GM23338 (cell line): ENCODE data around the gene SV2C. TPM values are rescaled to one million over a fixed set of nuclear protein-coding genes. Genes with fewer than 3 reads are reported as not detected.

Source experiments
- ATAC-seq: fragments of 200-7000 bp; cut with Tn5 transposase; 3 replicates; pipeline ENCODE4 v1.9.1; 2020
- DNase-seq: peaks from one replicate; pipeline ENCODE4 v3.0.0-alpha.2; 2015; ENCODE audit warnings: low spot score
- H2AFZ ChIP-seq: fragments of 200-600 bp; sonication (generic); 2 replicates; pipeline ENCODE4 v1.8.0; 2016; ENCODE audit warnings: antibody characterized with exemption, mild to moderate bottlenecking, moderate library complexity
- H3F3A ChIP-seq: fragments of 200-600 bp; sonication (generic); replicated peaks from 2 replicates; pipeline ENCODE4 v1.8.0; 2017; ENCODE audit warnings: antibody characterized with exemption, mixed run types, low read depth
- H3K27ac ChIP-seq: fragments of 200-600 bp; sonication (generic); 2 replicates; pipeline ENCODE4 v1.6.1; 2016; ENCODE audit warnings: low read depth
- H3K27me3 ChIP-seq: fragments of 200-600 bp; sonication (generic); 2 replicates; pipeline ENCODE4 v1.8.0; 2016; ENCODE audit warnings: mild to moderate bottlenecking, mixed run types, moderate library complexity; ENCODE audit not compliant: insufficient read depth
- H3K36me3 ChIP-seq: fragments of 200-600 bp; sonication (generic); 2 replicates; pipeline ENCODE4 v1.8.0; 2016; ENCODE audit warnings: mild to moderate bottlenecking; ENCODE audit not compliant: insufficient read depth
- H3K4me1 ChIP-seq: fragments of 200-600 bp; sonication (generic); 2 replicates; pipeline ENCODE4 v1.8.0; 2016; ENCODE audit warnings: mild to moderate bottlenecking, moderate library complexity; ENCODE audit not compliant: insufficient read depth
- H3K4me2 ChIP-seq: fragments of 200-600 bp; sonication (generic); 2 replicates; pipeline ENCODE4 v1.7.1; 2017; ENCODE audit warnings: mixed run types
- H3K4me3 ChIP-seq: fragments of 200-600 bp; sonication (generic); 2 replicates; pipeline ENCODE4 v1.6.1; 2016; ENCODE audit warnings: mixed run types
- H3K79me2 ChIP-seq: fragments of 200-600 bp; sonication (generic); replicated peaks from 2 replicates; pipeline ENCODE4 v1.8.0; 2017; ENCODE audit warnings: mild to moderate bottlenecking; ENCODE audit not compliant: insufficient read depth
- H3K9me2 ChIP-seq: fragments of 200-600 bp; sonication (generic); 2 replicates; pipeline ENCODE4 v1.8.0; 2017; ENCODE audit not compliant: insufficient read depth
- H4K20me1 ChIP-seq: fragments of 200-600 bp; sonication (generic); replicated peaks from 2 replicates; pipeline ENCODE4 v1.8.0; 2017; ENCODE audit warnings: mild to moderate bottlenecking; ENCODE audit not compliant: insufficient read depth
- H3K27ac Mint-ChIP-seq: 2 replicates; pipeline ENCODE4 v1.8.0; 2020; ENCODE audit warnings: inconsistent platforms, mild to moderate bottlenecking, moderate library complexity, mixed read lengths
- H3K27me3 Mint-ChIP-seq: 3 replicates; pipeline ENCODE4 v1.8.0; 2022; ENCODE audit warnings: low read depth, mild to moderate bottlenecking, moderate library complexity, mixed read lengths, inconsistent platforms; ENCODE audit not compliant: insufficient read depth, poor library complexity
- H3K36me3 Mint-ChIP-seq: 3 replicates; pipeline ENCODE4 v1.8.0; 2021; ENCODE audit warnings: low read depth, mild to moderate bottlenecking, inconsistent platforms, moderate library complexity, mixed read lengths
- H3K4me1 Mint-ChIP-seq: 3 replicates; pipeline ENCODE4 v1.8.0; 2020; ENCODE audit warnings: mild to moderate bottlenecking, inconsistent platforms, mixed read lengths
- H3K4me3 Mint-ChIP-seq: 3 replicates; pipeline ENCODE4 v1.8.0; 2021; ENCODE audit warnings: moderate library complexity, mild to moderate bottlenecking, inconsistent platforms, mixed read lengths
- H3K9me3 Mint-ChIP-seq: 3 replicates; pipeline ENCODE4 v1.8.0; 2020; ENCODE audit warnings: moderate library complexity, mild to moderate bottlenecking, inconsistent platforms, mixed read lengths
- EZH2phosphoT487 ChIP-seq: fragments of 200-600 bp; sonication (generic); IDR thresholded peaks from one replicate; pipeline ENCODE4 v1.8.1; 2018; ENCODE audit warnings: antibody characterized with exemption; ENCODE audit not compliant: unreplicated experiment
- JUNB ChIP-seq: IDR thresholded peaks from one replicate; pipeline ENCODE4 v1.6.1; 2016; ENCODE audit warnings: antibody characterized with exemption; ENCODE audit not compliant: unreplicated experiment
- STAT1 ChIP-seq: IDR thresholded peaks from one replicate; pipeline ENCODE4 v1.6.1; 2016; ENCODE audit warnings: antibody characterized with exemption; ENCODE audit not compliant: unreplicated experiment
- polyA plus RNA-seq: library from polyadenylated mRNA; unstranded; fragments of >200 nt; fragmentation: Nextera tagmentation; extraction: Ambion mirVana; gene quantifications from 2 replicates; pipeline ENCODE4 v1.2.1, GENCODE V29; 2016
- total RNA-seq: library from RNA; depleted of rRNA; stranded (reverse); fragments of >200 nt; shearing (Covaris generic); gene quantifications from 2 replicates; pipeline ENCODE4 v1.2.3, GENCODE V29; 2014
- TF ChIP-seq, protein P1 (sequence below): fragments of 250-450 bp; sonication (Bioruptor Pico); IDR thresholded peaks from 2 replicates; pipeline ENCODE4 v1.5.0; 2020; ENCODE audit warnings: mild to moderate bottlenecking, moderate library complexity
- TF ChIP-seq, protein P2 (sequence below): IDR thresholded peaks from one replicate; pipeline ENCODE4 v1.6.1; 2018; ENCODE audit warnings: antibody characterized with exemption; ENCODE audit not compliant: unreplicated experiment

SV2C gene
- total and polyA plus RNA-seq, 2 experiments from 2014 or later: 0.05 to 0.07 TPM

DNA sequence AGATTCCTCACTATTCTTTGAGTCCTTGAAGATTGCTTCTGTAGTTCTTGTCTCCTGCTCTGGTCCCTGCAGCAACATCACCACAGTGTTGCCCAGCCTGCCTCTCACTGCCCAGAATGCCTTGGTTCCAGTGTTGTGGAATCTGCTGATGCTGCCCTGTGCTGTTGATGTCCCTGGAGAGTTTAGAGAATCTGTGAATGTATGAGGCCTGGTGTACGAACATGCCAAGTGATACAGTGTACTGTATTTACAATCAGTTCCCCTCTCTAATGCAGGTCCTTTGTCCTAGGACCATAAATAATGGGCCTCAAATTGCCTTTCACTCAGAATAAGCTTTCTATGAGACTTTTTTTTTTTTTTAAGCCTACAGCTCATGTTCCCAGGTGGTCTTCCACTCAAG is 8.2 kb downstream of the SV2C start (continued):
- TF ChIP-seq, protein P1, sequence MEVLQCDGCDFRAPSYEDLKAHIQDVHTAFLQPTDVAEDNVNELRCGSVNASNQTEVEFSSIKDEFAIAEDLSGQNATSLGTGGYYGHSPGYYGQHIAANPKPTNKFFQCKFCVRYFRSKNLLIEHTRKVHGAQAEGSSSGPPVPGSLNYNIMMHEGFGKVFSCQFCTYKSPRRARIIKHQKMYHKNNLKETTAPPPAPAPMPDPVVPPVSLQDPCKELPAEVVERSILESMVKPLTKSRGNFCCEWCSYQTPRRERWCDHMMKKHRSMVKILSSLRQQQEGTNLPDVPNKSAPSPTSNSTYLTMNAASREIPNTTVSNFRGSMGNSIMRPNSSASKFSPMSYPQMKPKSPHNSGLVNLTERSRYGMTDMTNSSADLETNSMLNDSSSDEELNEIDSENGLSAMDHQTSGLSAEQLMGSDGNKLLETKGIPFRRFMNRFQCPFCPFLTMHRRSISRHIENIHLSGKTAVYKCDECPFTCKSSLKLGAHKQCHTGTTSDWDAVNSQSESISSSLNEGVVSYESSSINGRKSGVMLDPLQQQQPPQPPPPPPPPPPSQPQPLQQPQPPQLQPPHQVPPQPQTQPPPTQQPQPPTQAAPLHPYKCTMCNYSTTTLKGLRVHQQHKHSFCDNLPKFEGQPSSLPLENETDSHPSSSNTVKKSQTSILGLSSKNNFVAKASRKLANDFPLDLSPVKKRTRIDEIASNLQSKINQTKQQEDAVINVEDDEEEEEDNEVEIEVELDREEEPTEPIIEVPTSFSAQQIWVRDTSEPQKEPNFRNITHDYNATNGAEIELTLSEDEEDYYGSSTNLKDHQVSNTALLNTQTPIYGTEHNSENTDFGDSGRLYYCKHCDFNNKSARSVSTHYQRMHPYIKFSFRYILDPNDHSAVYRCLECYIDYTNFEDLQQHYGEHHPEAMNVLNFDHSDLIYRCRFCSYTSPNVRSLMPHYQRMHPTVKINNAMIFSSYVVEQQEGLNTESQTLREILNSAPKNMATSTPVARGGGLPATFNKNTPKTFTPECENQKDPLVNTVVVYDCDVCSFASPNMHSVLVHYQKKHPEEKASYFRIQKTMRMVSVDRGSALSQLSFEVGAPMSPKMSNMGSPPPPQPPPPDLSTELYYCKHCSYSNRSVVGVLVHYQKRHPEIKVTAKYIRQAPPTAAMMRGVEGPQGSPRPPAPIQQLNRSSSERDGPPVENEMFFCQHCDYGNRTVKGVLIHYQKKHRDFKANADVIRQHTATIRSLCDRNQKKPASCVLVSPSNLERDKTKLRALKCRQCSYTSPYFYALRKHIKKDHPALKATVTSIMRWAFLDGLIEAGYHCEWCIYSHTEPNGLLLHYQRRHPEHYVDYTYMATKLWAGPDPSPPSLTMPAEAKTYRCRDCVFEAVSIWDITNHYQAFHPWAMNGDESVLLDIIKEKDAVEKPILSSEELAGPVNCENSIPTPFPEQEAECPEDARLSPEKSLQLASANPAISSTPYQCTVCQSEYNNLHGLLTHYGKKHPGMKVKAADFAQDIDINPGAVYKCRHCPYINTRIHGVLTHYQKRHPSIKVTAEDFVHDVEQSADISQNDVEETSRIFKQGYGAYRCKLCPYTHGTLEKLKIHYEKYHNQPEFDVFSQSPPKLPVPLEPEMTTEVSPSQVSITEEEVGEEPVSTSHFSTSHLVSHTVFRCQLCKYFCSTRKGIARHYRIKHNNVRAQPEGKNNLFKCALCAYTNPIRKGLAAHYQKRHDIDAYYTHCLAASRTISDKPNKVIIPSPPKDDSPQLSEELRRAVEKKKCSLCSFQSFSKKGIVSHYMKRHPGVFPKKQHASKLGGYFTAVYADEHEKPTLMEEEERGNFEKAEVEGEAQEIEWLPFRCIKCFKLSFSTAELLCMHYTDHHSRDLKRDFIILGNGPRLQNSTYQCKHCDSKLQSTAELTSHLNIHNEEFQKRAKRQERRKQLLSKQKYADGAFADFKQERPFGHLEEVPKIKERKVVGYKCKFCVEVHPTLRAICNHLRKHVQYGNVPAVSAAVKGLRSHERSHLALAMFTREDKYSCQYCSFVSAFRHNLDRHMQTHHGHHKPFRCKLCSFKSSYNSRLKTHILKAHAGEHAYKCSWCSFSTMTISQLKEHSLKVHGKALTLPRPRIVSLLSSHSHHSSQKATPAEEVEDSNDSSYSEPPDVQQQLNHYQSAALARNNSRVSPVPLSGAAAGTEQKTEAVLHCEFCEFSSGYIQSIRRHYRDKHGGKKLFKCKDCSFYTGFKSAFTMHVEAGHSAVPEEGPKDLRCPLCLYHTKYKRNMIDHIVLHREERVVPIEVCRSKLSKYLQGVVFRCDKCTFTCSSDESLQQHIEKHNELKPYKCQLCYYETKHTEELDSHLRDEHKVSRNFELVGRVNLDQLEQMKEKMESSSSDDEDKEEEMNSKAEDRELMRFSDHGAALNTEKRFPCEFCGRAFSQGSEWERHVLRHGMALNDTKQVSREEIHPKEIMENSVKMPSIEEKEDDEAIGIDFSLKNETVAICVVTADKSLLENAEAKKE: no peak
- no peak for TF ChIP-seq JUNB
- TF ChIP-seq EZH2phosphoT487: no peak
- TF ChIP-seq, protein P2, sequence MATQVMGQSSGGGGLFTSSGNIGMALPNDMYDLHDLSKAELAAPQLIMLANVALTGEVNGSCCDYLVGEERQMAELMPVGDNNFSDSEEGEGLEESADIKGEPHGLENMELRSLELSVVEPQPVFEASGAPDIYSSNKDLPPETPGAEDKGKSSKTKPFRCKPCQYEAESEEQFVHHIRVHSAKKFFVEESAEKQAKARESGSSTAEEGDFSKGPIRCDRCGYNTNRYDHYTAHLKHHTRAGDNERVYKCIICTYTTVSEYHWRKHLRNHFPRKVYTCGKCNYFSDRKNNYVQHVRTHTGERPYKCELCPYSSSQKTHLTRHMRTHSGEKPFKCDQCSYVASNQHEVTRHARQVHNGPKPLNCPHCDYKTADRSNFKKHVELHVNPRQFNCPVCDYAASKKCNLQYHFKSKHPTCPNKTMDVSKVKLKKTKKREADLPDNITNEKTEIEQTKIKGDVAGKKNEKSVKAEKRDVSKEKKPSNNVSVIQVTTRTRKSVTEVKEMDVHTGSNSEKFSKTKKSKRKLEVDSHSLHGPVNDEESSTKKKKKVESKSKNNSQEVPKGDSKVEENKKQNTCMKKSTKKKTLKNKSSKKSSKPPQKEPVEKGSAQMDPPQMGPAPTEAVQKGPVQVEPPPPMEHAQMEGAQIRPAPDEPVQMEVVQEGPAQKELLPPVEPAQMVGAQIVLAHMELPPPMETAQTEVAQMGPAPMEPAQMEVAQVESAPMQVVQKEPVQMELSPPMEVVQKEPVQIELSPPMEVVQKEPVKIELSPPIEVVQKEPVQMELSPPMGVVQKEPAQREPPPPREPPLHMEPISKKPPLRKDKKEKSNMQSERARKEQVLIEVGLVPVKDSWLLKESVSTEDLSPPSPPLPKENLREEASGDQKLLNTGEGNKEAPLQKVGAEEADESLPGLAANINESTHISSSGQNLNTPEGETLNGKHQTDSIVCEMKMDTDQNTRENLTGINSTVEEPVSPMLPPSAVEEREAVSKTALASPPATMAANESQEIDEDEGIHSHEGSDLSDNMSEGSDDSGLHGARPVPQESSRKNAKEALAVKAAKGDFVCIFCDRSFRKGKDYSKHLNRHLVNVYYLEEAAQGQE: no peak

DNA sequence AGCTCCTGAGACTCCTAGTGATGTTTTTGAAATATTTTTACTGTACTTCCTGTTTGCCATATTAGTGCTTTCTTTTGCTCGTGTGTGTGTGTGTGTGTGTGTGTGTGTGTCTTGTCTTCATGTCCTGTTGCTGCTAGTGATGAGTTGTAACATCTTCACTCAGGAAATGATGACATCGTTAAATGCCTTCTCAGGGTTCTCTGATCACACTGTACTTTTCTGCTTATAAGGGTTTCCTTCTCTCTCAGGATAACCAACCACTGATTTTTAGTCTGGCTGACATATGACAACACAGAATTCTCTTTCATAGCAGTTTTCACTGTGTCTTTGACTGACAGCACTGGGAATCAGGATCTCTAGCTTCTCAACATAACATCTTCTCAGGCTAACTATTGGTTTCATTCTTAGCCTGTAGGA is 16.1 kb downstream of the SV2C start:
- ATAC-seq (no peak), DNase-seq (no peak)
- H3K4me3 Mint-ChIP-seq: no peak overlapping the region
- no peak overlapping the region for H3K4me3 ChIP-seq
- H3K4me1 ChIP-seq: no peaks in the 10 kb centered on the region
- no peaks in the 10 kb centered on the region for H3F3A ChIP-seq
- H3K9me3 Mint-ChIP-seq: no peaks in the 10 kb centered on the region
- no peaks in the 10 kb centered on the region for H3K36me3 ChIP-seq
- H3K36me3 Mint-ChIP-seq: no peaks in the 10 kb centered on the region
- H2AFZ ChIP-seq: no peak overlapping the region
- H3K27me3 Mint-ChIP-seq: no peaks in the 10 kb centered on the region
- H4K20me1 ChIP-seq: no peaks in the 10 kb centered on the region; the same call in 1 of the 2 replicates
- no peaks in the 10 kb centered on the region for H3K79me2 ChIP-seq
- H3K27ac ChIP-seq: no peak overlapping the region
- H3K4me2 ChIP-seq: no peak overlapping the region
- H3K27ac Mint-ChIP-seq: no peak overlapping the region
- H3K27me3 ChIP-seq: no peaks in the 10 kb centered on the region
- no peaks in the 10 kb centered on the region for H3K9me2 ChIP-seq
- no peaks in the 10 kb centered on the region for H3K4me1 Mint-ChIP-seq
- TF ChIP-seq, protein P1: no peak
- no peak for TF ChIP-seq STAT1
